Activated CD8-positive, alpha-beta memory T cell treated with anti-CD3 and anti-CD28 coated beads for 1 hour (primary cell): ENCODE data around the gene RILPL2.
"Not testable (repeated sequence)": the region's sequence is repeated elsewhere in the genome, so short reads cannot be mapped to it uniquely, and the experiment has no call there.

Experiments
- DNase-seq, 2 donors: peaks; one replicate each; pipeline ENCODE4 v3.0.0-alpha.2; 2020; ENCODE audit warnings: low read depth in 1 of 2; ENCODE audit errors: extremely low read depth in 1 of 2

Gene RILPL2

GRCh38 chr12:123407269-123407668 lies 29.2 kb downstream of the RILPL2 start:
- DNase-seq: not testable (repeated sequence)

DNA sequence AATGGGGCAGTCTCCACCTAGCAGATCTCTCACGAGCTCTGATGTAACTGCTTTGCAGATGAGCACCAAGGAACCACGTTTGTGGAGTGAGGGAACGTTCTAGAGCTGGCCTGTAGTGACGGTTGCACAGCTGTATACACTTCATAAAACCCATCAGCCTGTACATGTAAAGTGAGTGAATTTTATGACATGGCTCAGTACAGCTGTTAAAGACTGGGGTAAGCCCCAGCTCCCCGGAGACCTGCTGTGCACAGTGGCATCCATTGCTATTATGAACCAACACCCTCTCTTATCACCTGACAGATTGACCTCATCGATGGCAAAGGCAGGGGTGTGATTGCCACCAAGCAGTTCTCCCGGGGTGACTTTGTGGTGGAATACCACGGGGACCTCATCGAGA lies 31.9 kb downstream of the RILPL2 start:
- no peak for DNase-seq

GRCh38 chr12:123401753-123402683 lies 34.5 kb downstream of the RILPL2 start:
- DNase-seq: no peak

DNA sequence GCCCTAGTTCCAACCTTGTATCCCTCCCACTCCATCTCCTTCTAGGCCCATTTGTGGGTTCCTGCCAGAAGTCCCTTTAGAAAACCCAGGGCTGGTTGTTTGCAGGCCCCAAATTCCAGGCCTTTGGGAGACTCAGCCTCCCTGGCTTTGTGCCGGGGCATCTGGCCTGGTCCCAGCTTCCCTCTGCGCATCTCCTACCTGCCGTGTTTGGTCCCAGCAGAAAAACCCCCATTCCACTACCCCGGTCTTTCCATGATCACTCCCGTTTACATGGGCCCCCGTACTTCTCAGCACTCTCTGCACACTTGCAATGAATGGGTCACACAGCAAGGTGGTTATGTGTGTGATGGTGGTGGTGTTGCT lies 37.2 kb downstream of the RILPL2 start:
- no peak for DNase-seq

GRCh38 chr12:123398550-123399254 lies 37.8 kb downstream of the RILPL2 start:
- no peak for DNase-seq

GRCh38 chr12:123398177-123398549 lies 38.3 kb downstream of the RILPL2 start:
- no peak for DNase-seq

- no peak for DNase-seq
These were observed 39.1 kb downstream of the RILPL2 start for GRCh38 chr12:123397400-123397799.

- no peak for DNase-seq
These were observed 39.5 kb downstream of the RILPL2 start for GRCh38 chr12:123396954-123397353.

DNA sequence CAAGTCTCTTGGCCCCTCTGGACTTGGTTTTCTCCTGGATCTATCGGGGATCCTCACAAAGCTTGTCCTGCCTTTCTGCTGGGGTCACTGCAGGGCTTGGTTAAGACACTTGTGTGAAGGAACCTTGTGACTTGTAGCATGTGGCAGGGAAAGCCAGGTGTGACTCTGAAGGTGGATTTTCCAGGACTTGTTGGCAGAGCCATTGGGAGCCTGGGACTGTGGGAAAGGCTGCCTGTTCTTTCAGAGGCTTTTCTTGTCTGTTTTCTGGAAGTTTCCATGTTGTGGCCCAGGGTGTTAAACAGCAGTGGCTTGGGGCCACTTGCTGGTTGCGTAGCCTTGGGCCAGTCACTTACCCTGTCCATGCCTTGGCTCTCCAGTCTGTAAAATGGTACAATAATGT lies 39.9 kb downstream of the RILPL2 start:
- DNase-seq: no peak

- no peak for DNase-seq
These were observed 41.2 kb downstream of the RILPL2 start for GRCh38 chr12:123395236-123395635.

DNA sequence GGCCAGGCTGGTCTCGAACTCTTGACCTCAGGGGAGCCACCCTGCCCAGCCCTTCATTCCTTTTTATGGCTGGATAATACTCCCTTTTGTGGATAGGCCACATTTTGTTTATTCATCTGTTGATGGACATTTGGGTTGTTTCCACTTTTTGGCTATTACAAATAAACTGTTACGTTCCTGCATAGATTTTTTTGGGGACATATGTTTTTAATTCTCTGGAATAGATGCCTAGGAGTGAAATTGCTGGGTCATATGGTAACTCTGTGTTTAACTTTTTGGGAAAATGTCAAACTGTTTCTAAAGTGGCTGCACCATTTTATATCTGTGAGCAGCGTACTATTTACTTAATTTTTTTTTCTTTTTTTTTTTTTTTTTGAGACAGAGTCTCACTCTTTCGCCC lies 42.7 kb downstream of the RILPL2 start:
- no peak for DNase-seq

GRCh38 chr12:123391546-123392343 lies 44.7 kb downstream of the RILPL2 start:
- DNase-seq: no peak

GRCh38 chr12:123390498-123391426 lies 45.7 kb downstream of the RILPL2 start:
- no peak for DNase-seq

DNA sequence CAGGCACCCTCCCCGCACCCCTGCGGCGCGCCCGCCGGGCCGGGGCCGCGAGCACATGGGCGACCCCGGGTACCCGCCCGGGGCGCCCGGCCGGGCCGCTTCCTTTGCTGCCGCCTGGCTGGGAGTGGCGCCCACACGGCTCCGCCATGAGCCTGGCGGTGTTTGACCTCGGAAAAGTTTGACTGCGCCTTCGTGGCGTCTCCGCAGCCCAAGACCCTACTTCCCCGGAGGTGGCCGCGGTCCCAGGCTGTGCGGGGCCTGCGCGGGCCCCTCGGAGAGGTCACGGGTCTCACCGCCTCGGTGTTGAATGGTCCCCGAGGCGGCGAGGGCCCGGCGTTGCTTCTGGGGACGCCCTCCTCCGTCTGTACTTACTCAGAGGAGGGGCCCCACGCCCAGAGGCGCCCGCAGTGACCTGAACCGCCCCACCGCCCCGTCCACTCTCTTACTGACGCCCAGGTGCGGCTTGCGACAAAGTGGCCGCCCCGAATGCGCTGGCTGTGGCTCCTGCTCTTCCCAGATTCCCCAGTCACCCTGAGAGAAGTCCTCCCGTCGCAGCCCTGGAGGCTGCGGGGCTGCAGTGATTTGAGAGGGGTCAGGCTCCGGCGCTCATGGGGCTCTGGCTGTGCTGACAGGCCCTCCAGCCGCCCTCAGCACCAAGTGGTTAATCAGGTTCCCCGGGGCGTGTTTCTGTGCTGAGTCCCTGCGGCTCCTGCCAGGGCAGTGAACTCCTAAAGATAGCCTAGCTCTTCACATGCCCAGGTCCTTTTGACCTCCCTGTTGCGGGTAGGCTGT lies 46.7 kb downstream of the RILPL2 start:
- no peak for DNase-seq

- no peak for DNase-seq
These were observed 47.4 kb downstream of the RILPL2 start for GRCh38 chr12:123388951-123389559.

DNA sequence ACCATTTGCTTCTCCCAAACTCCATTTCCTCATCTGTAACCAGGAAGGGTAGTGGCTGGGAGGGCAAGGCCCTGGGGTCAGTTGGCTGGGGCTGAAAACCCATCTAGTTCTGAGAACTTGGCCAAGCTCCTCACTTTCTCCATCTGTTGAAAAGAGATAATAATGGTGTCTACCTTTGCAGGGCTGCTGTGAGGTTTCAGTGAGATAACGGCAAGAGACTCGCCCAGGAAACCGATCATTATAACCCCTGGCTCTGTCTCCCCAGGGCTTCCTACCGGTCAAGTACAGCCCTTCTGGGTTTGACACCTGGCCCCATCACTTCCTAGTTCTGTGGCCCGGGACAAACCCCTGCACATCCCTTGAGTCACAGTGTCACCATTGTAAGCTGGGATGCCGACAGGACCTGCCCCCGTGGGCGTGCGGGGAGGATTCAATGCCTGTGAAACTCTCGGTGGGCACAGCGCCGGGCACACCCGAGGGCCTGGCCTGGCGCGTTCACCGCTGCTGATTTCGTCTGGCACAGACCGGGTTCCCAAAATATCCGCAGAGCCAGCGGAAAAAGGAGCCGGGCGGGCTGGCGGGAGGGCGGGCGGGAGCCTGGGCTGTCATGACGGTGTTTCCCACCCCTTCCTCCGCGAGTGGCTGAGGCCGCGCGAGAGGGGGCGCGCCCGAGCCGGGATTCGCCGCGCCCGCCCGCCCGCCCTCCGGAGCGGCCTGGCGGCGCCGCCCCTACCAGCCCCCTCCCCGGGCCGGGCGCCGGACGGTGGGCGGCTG lies 48.1 kb downstream of the RILPL2 start:
- DNase-seq: peak in 1 of 2 donors; percentile 61

GRCh38 chr12:123387508-123388176 lies 48.8 kb downstream of the RILPL2 start:
- DNase-seq: no peak

DNA sequence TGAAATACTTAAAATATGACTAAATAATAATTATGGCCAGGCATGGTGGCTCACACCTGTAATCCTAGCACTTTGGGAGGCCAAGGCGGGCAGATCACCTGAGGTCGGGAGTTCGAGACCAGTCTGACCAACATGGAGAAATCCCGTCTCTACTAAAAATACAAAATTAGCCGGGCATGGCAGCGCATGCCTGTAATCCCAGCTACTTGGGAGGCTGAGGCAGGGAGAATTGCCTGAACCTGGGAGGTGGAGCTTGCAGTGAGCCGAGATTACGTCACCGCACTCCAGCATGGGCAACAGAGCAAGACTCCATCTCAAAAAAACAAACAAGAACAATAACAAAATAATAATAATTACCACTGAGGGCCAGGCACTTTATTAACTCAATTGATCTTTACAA lies 50.9 kb downstream of the RILPL2 start:
- DNase-seq: not testable (repeated sequence)
